Mesenteric fat pad (tissue), 1 donor: Measurements from ENCODE around the gene HSPB8. TPM values are rescaled to one million over a fixed set of nuclear protein-coding genes. Genes with fewer than 3 reads are reported as not detected.
A peak's percentile ranks its signal among the peaks of the same experiment; 100 is the strongest.

Experiments used
- DNase-seq: peaks from one replicate; pipeline ENCODE4 v3.0.0-alpha.2; 2020; ENCODE audit warnings: low spot score
- total RNA-seq: library from RNA; stranded (reverse); fragmentation: NEBNext Ultra II Directional; extraction: Animal tissue kit (Norgen Biotek cat#: 25700); gene quantifications from one replicate; pipeline ENCODE4 v1.2.1, GENCODE V29; 2021
- donor health status: DM: yes; HTN: yes; CAD: no.

HSPB8 gene
- total RNA-seq, 1 donor from 2014 or later: 66.4 TPM

GRCh38 chr12:119169150-119169549 lies 9.6 kb upstream of the HSPB8 start:
- DNase-seq: no peak

GRCh38 chr12:119171291-119171690 lies 7.4 kb upstream of the HSPB8 start:
- DNase-seq: no peak

- no peak for DNase-seq
Observed at GRCh38 chr12:119171691-119172425, 6.9 kb upstream of the HSPB8 start.

- DNase-seq: no peak
Observed at GRCh38 chr12:119175081-119175480, 3.6 kb upstream of the HSPB8 start.

- DNase-seq: peak; percentile 95
Observed at GRCh38 chr12:119176267-119177055, 2.3 kb upstream of the HSPB8 start.

GRCh38 chr12:119177056-119177325 lies 1.7 kb upstream of the HSPB8 start:
- DNase-seq: no peak

- no peak for DNase-seq
Observed at GRCh38 chr12:119177724-119178380, 879 bp upstream of the HSPB8 start.

- no peak for DNase-seq
Observed at GRCh38 chr12:119179335-119180021, 747 bp downstream of the HSPB8 start.

GRCh38 chr12:119180380-119181040 lies 1.8 kb downstream of the HSPB8 start:
- no peak for DNase-seq

- no peak for DNase-seq
Observed at GRCh38 chr12:119181202-119181601, 2.5 kb downstream of the HSPB8 start.

- no peak for DNase-seq
Observed at GRCh38 chr12:119181944-119182343, 3.2 kb downstream of the HSPB8 start.

GRCh38 chr12:119182701-119183493 lies 4.2 kb downstream of the HSPB8 start:
- no peak for DNase-seq

- DNase-seq: no peak
Observed at GRCh38 chr12:119183942-119184695, 5.4 kb downstream of the HSPB8 start.

- DNase-seq: no peak
Observed at GRCh38 chr12:119195256-119195655, 16.5 kb downstream of the HSPB8 start.

GRCh38 chr12:119198440-119198839 lies 19.7 kb downstream of the HSPB8 start:
- no peak for DNase-seq

- DNase-seq: no peak
Observed at GRCh38 chr12:119200601-119201000, 21.9 kb downstream of the HSPB8 start.

GRCh38 chr12:119201789-119202543 lies 23.2 kb downstream of the HSPB8 start:
- DNase-seq: no peak

- DNase-seq: no peak
Observed at GRCh38 chr12:119202544-119202943, 23.8 kb downstream of the HSPB8 start.

- DNase-seq: no peak
Observed at GRCh38 chr12:119204131-119204530, 25.4 kb downstream of the HSPB8 start.
